Activated CD4-positive, alpha-beta T cell treated with anti-CD3 and anti-CD28 coated beads, Interleukin-2, Interleukin-6, amounts not matched to agents 100 ng/mL and 50 ng/mL, durations not matched to agents 16 hours and 8 hours (primary cell): ENCODE results near the gene AMBP.

Experiments
- DNase-seq: peaks from one replicate; pipeline ENCODE4 v3.0.0-alpha.2; 2020

AMBP gene

DNA sequence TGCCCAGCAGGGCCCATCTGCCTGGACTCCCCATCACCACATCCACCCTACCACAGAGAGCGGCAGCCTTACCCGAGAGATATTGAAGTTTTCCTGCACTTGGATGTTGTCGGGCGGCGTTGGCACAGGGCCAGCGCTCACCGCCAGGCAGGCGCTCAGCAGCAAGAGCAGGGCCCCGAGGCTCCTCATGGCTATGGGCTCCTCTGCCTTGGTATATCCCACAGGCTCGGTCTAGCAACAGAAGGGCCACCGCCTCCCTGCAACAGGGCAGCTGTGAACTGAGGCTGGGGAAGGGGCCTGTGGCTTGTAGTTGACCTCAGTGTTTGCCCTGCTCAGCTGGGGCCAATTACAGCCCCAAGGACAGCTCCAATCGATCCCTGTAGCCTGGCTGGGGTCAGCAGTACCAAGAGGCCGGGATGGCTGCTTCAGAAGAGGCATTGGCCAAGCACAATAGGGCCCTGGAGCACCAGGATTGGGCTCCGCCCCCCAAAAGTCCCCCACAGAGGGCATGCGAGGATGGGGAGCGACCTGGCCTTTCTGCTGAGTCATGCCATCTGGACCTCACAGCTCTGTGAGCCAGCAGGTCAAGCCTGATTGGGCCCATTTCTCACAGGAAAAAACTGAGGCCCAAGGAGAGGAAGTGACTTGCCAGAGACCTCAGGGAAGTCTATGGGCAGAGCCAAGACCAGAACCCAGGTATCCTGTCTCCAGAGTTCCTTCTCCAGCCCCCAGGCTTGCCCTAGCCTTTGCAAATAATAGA lies at the start of gene AMBP:
Gene AMBP (minus strand): TSS at position 280 of the 760 bp plus-strand sequence. CDS start 91 bp downstream, at position 189.
- DNase-seq = no peak

- no peak for DNase-seq
Measured at GRCh38 chr9:114126247-114127060, 48.4 kb upstream of the AMBP start.

DNA sequence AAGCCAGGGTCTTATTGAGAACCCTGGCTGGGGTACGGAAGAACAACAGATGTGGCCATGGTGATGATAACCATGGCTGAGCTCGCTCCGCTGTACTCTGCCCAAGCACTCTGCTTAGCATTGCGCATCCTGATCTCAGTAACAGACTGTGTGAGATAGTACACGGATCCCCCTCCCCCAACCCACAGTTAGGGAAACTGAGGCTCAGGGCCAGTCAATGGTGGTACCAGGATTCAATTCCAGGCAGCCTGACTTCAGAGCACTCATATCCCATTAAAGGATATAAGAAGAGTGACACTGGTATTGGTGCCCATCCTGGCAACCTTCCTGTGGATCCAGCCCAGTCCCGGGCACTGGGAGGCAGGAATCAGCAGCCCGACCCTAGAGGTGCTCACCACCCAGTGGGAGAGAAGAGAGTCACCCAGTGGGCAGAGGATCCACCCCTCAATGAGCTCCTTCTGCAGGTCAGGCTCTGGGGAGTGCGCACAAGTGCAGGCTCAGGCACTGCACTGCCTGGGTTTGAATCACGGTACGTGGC lies 47.4 kb upstream of the AMBP start:
- DNase-seq = no peak

DNA sequence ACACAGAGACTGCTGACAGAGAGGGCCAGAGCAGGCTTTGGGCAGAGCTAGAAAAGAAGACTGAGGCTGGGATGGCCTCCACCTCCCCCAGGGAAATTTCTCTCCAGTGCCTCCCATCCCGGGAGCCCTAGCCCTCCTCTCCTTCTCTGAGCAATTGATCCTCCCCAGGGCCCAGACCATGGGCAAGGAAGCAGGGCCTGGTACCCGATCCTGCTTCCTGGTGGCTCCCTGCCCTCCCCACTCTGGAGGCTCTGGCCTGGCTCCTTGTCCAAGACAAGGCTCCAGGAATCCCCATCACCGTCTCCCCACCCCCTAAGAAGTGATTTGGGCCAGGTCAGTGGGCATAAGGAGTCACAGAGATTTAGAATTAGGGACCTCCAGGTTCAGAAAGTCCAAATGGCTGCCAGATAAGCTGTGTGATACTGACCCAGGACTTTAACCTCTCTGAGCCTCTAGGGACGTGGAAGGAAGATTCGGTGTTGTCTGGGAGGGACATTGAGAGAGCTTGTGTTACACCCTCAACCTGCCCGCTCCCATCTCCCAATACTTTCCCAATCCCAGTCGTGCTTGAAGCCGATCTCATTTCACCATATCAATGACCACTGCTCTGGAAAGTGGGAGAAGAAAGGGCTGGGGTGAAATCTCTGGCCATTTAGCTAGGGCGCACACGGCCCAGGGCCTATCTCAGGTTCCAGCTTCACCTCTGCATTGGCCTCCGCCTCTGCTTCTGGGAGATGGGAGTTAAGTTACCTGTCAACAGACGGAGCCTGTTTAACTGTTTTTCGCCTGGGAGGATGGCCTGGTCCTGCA lies 46.8 kb upstream of the AMBP start:
- DNase-seq = no peak

DNA sequence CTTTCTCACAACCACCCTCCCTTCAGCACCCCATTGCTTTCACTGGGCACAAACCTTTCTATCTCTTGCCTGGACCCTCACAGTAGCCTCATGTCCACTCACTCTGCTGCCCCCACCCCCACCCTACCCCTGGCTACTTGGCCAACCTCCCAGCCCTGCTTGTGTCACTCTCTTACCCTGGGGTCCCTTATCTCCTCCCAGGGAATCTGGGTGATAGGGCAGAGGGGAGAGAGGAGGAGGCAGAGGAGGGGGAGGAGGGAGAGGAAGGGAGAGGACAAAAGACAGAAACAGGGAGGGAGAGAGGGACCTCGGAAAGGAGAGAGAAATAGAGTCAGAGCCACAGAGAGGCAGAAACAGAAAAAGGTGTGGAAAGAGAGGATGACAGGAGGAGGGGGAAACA lies 46.0 kb upstream of the AMBP start:
- no peak for DNase-seq

GRCh38 chr9:114123031-114123977 lies 45.2 kb upstream of the AMBP start:
- no peak for DNase-seq

- DNase-seq = no peak
Measured at GRCh38 chr9:114122136-114123027, 44.3 kb upstream of the AMBP start.

- DNase-seq = no peak
Measured at GRCh38 chr9:114121227-114122135, 43.4 kb upstream of the AMBP start.

- DNase-seq = no peak
Measured at GRCh38 chr9:114120192-114121014, 42.3 kb upstream of the AMBP start.

DNA sequence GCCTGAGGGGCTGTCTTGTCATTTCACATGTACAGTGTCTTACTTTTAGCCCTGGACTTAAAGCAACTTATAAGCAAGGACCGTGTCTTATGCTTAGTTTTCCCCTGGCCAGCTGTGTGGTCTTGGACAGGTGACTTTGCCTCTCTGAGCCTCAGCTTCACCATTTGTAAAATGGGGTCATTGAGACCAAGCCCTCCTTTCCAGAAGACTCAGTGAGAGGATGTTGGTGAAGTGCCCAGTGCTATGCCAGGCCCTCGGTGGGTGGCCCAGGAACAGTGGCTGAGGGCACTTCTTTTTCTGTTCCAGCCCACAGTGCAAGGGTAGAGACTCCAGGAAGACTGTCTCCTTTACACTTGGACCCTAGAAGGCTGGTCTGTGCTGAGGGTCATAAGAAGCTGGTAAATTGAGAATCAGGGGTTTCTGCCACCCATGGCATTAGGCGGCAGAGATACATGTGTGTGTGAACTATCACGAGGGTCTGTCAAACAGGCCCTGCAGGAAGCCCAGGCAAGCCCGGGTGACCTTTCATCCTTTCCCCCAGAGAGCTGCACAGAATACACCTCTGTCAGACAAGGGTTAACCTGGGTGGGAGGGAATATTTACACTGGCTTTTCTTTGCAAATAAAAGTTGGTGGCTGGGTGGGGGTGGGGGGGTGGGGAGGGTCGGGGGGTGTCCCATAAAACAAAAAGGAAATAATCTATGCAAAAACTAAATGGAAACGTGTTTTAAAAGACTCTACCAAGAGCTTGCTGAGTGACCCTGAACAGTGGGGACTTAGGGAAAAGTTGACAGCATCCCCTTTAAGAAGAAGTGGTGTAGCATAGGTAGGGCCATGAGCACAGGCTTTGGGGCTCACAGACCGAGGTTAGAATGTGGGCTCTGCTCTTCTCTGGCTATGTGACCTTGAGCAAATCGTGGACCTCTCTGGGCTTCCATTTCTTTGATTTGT lies 41.4 kb upstream of the AMBP start:
- no peak for DNase-seq

GRCh38 chr9:114117996-114118830 lies 40.1 kb upstream of the AMBP start:
- no peak for DNase-seq

- no peak for DNase-seq
Measured at GRCh38 chr9:114117614-114117995, 39.5 kb upstream of the AMBP start.

DNA sequence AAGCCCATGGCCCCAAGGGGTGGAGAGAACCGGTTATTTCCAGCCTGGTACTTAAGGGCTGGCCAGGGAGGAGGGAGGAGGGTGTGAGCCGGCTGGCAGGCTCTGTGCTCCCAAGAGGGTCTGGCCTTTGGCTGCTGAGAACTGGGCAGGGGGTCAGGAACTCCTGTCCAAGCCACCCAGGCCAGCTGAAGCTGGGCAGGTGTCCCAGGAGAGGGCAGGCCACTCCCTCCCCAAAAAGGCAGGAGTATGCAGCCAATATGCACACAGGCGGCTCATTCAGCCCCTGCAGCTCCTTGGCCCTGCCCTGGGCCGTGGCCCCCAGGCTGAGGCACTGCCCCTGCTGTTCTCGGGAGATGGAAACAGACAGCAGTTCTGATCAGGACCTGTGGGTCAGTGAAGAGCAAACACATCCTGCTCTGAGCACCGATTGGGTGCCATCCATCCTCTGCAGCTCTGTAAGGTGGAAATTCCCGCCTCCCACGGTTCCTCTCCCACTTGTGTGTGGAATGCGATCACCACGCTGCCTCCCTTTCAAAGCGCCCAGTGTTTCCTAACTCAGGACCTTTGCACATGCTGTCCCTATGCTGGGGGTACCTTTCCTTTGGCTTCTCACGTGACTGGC lies 38.1 kb upstream of the AMBP start:
- DNase-seq = no peak

- no peak for DNase-seq
Measured at GRCh38 chr9:114115654-114116125, 37.6 kb upstream of the AMBP start.

- no peak for DNase-seq
Measured at GRCh38 chr9:114114364-114114763, 36.3 kb upstream of the AMBP start.
